GM12891 (cell line): ENCODE measurements around the gene KCNA10.

Experiments
- POLR2A ChIP-seq: IDR thresholded peaks from 2 replicates; pipeline ENCODE4 v1.6.1; 2011; ENCODE audit warnings: low read depth, low read length, control low read depth
- POLR2AphosphoS5 ChIP-seq: IDR thresholded peaks from 2 replicates; pipeline ENCODE4 v1.6.1; 2011; ENCODE audit warnings: low read depth, low read length, control low read depth
- SPI1 ChIP-seq: IDR thresholded peaks from 2 replicates; pipeline ENCODE4 v1.6.1; 2011; ENCODE audit warnings: low read depth, low read length, control low read depth
- TAF1 ChIP-seq: IDR thresholded peaks from 2 replicates; pipeline ENCODE4 v1.6.1; 2011; ENCODE audit warnings: low read depth, low read length, control low read depth

DNA sequence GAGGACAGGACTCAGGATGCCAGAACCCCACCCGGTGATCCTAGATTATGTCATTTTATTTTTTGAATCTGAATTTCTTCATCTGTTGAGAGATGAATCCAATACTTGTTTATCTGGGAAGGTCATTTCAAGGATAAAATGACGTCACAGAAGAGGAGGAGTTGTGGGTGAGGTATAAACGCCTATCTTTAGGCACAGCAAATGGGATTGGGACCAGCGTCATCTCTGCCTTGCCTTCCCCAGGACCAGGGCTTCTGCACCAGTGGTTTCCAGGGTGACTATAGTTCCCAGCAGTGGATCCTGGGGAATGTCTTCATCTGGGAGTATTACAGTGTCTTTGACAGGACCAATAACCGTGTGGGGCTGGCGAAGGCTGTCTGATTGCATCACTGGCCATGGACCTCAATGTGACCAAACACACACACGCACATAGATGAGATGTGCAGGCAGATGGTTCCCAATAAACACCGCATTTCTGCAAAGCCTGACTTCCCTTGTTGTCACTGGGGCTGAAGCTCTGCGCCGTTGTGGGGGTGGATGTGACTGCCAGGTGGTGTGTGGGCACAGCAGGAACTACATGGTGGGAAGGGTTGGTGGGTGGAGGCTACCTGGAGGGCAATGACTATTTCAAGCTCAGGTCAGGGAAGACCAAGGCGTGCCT lies 28.1 kb downstream of the KCNA10 start:
- TF ChIP-seq SPI1 (no peak), POLR2A (no peak), TAF1 (no peak), POLR2AphosphoS5 (no peak)
